Measurements from ENCODE around the gene PHF2.

PHF2 gene

GRCh38 chr9:93673839-93674334 is 97.5 kb downstream of the PHF2 start:
- WGBS (ENCODE audit: extremely low coverage, insufficient coverage, insufficient read length) = no CpG with 5 or more reads among the region's 13 CpGs
- no peaks in the 10 kb centered on the region for H3K27me3 ChIP-seq (ENCODE audit: insufficient read depth, low read length)
- H3K23ac ChIP-seq (ENCODE audit: low read length) = no peak overlapping the region

DNA sequence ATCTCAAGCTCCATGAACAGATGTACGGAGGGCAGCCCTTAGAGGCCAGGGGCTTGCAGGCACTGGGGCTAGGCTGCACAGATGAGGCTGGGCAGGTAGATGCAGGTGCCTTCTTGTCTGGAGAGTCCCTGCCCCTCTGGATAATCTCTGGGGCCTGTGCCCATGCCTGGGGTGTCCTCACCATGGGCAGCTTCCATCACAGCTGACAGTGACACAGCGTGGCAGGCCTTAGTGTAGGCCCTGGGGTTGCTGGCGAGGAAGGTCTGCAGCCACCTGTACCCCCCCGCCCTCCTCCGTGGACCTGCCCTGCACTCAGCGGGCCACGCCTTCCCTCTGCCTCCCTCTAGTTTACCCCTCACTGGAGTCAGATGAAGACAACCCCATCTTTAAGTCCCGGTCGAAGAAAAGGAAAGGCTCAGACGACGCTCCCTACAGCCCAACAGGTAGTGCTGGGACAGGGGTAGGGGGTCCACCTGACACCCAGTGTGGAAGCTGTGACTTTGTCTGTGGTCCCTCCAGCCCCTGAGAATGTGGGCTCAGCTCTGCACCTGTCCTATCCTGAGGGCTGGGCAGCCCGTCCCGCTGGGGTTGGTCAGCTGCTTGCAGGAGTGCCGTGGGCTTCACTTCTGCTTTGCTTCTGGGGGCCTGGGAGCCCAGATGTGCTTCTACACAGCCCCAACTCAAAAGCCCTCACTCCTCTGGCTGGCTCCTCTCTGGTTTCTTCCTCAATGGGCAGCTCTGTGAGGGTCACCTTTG is 98.4 kb downstream of the PHF2 start:
- Histone ChIP-seq H4K12ac (ENCODE audit: low read depth, low read length) (no peak overlapping the region), H2AFZ (ENCODE audit: insufficient read depth, low read length, poor library complexity) (no peak overlapping the region), H2AK5ac (ENCODE audit: low read length) (no peak overlapping the region), H3K9ac (ENCODE audit: low read length) (no peak overlapping the region), H3K14ac (ENCODE audit: low read length) (no peak overlapping the region), H3K27me3 (ENCODE audit: insufficient read depth, low read length) (no peaks in the 10 kb centered on the region), H3K4ac (ENCODE audit: low read depth, low read length) (no peak overlapping the region), H3K18ac (ENCODE audit: low read length) (no peak overlapping the region), H4K8ac (ENCODE audit: low read depth, low read length) (no peak overlapping the region), H3K4me1 (ENCODE audit: control insufficient read depth in 1 of 2, insufficient read depth in 2 of 2, low read length in 2 of 2) (no peaks in the 10 kb centered on the region), H2BK5ac (ENCODE audit: low read depth, low read length, poor library complexity) (no peak overlapping the region), H3K9me3 (ENCODE audit: insufficient read depth, low read depth, low read length) (peaks cover 14% of the 10 kb centered on the region), H3K23ac (ENCODE audit: low read length) (no peak overlapping the region), H3K36me3 (ENCODE audit: control insufficient read depth in 1 of 2, insufficient read depth in 2 of 2, low read length in 2 of 2) (peaks cover 43 to 46% of the 10 kb centered on the region in 2 experiments), H3K79me1 (ENCODE audit: low read length) (no peaks in the 10 kb centered on the region), H3K4me2 (ENCODE audit: low read length) (no peak overlapping the region), H2BK12ac (ENCODE audit: low read length) (no peak overlapping the region), H3K4me3 (ENCODE audit: low read depth, low read length) (no peak overlapping the region), H3K79me2 (ENCODE audit: control insufficient read depth, insufficient read depth, low read length, poor library complexity) (no peaks in the 10 kb centered on the region), H3K27ac (ENCODE audit: low read depth, low read length) (no peak overlapping the region), H2BK120ac (ENCODE audit: insufficient read depth, low read length, poor library complexity) (no peak overlapping the region), H4K91ac (ENCODE audit: low read depth, low read length) (no peak overlapping the region)
- WGBS (ENCODE audit: extremely low coverage, insufficient coverage, insufficient read length) = no CpG with 5 or more reads among the region's 14 CpGs
- no peak for DNase-seq

More at GRCh38 chr9:93673839-93674334, 97.5 kb downstream of the PHF2 start:
- DNase-seq = no peak
- H3K27ac ChIP-seq (ENCODE audit: low read depth, low read length) = no peak overlapping the region
- no peak overlapping the region for H4K8ac ChIP-seq (ENCODE audit: low read depth, low read length)
- H3K79me2 ChIP-seq (ENCODE audit: control insufficient read depth, insufficient read depth, low read length, poor library complexity) = no peaks in the 10 kb centered on the region
- no peak overlapping the region for H3K4ac ChIP-seq (ENCODE audit: low read depth, low read length)
- H3K4me3 ChIP-seq (ENCODE audit: low read depth, low read length) = no peak overlapping the region
- no peak overlapping the region for H3K14ac ChIP-seq (ENCODE audit: low read length)
- H2BK12ac ChIP-seq (ENCODE audit: low read length) = no peak overlapping the region
- no peak overlapping the region for H3K4me2 ChIP-seq (ENCODE audit: low read length)
- no peaks in the 10 kb centered on the region for H3K79me1 ChIP-seq (ENCODE audit: low read length)
- H3K9me3 ChIP-seq (ENCODE audit: insufficient read depth, low read depth, low read length) = peaks cover 14% of the 10 kb centered on the region
- H4K91ac ChIP-seq (ENCODE audit: low read depth, low read length) = no peak overlapping the region
- no peak overlapping the region for H3K9ac ChIP-seq (ENCODE audit: low read length)
- peaks cover 40 to 44% of the 10 kb centered on the region in 2 experiments for H3K36me3 ChIP-seq (ENCODE audit: control insufficient read depth in 1 of 2, insufficient read depth in 2 of 2, low read length in 2 of 2)
- no peaks in the 10 kb centered on the region for H3K4me1 ChIP-seq (ENCODE audit: control insufficient read depth in 1 of 2, insufficient read depth in 2 of 2, low read length in 2 of 2)
- no peak overlapping the region for H2BK5ac ChIP-seq (ENCODE audit: low read depth, low read length, poor library complexity)
- H4K12ac ChIP-seq (ENCODE audit: low read depth, low read length) = no peak overlapping the region
- no peak overlapping the region for H3K18ac ChIP-seq (ENCODE audit: low read length)
- H2AK5ac ChIP-seq (ENCODE audit: low read length) = no peak overlapping the region
- no peak overlapping the region for H2BK120ac ChIP-seq (ENCODE audit: insufficient read depth, low read length, poor library complexity)
- H2AFZ ChIP-seq (ENCODE audit: insufficient read depth, low read length, poor library complexity) = no peak overlapping the region

GRCh38 chr9:93675336-93676150 is 99.2 kb downstream of the PHF2 start:
- Histone ChIP-seq H4K8ac (ENCODE audit: low read depth, low read length) (no peak overlapping the region), H3K27me3 (ENCODE audit: insufficient read depth, low read length) (no peaks in the 10 kb centered on the region), H4K91ac (ENCODE audit: low read depth, low read length) (no peak overlapping the region), H2BK12ac (ENCODE audit: low read length) (no peak overlapping the region), H3K18ac (ENCODE audit: low read length) (no peak overlapping the region), H3K4me2 (ENCODE audit: low read length) (no peak overlapping the region), H3K23ac (ENCODE audit: low read length) (no peak overlapping the region), H3K27ac (ENCODE audit: low read depth, low read length) (no peak overlapping the region), H3K79me1 (ENCODE audit: low read length) (no peaks in the 10 kb centered on the region), H2BK5ac (ENCODE audit: low read depth, low read length, poor library complexity) (no peak overlapping the region), H3K4me1 (ENCODE audit: control insufficient read depth in 1 of 2, insufficient read depth in 2 of 2, low read length in 2 of 2) (no peaks in the 10 kb centered on the region), H2BK120ac (ENCODE audit: insufficient read depth, low read length, poor library complexity) (no peak overlapping the region), H3K4me3 (ENCODE audit: low read depth, low read length) (no peak overlapping the region), H3K36me3 (ENCODE audit: control insufficient read depth in 1 of 2, insufficient read depth in 2 of 2, low read length in 2 of 2) (peaks cover 43 to 46% of the 10 kb centered on the region in 2 experiments), H3K14ac (ENCODE audit: low read length) (no peak overlapping the region), H3K9ac (ENCODE audit: low read length) (no peak overlapping the region), H2AK5ac (ENCODE audit: low read length) (no peak overlapping the region), H3K4ac (ENCODE audit: low read depth, low read length) (no peak overlapping the region), H2AFZ (ENCODE audit: insufficient read depth, low read length, poor library complexity) (no peak overlapping the region), H3K79me2 (ENCODE audit: control insufficient read depth, insufficient read depth, low read length, poor library complexity) (no peaks in the 10 kb centered on the region), H4K12ac (ENCODE audit: low read depth, low read length) (no peak overlapping the region), H3K9me3 (ENCODE audit: insufficient read depth, low read depth, low read length) (peaks cover 14% of the 10 kb centered on the region)
- WGBS (ENCODE audit: extremely low coverage, insufficient coverage, insufficient read length) = no CpG with 5 or more reads among the region's 16 CpGs
- DNase-seq = no peak

DNA sequence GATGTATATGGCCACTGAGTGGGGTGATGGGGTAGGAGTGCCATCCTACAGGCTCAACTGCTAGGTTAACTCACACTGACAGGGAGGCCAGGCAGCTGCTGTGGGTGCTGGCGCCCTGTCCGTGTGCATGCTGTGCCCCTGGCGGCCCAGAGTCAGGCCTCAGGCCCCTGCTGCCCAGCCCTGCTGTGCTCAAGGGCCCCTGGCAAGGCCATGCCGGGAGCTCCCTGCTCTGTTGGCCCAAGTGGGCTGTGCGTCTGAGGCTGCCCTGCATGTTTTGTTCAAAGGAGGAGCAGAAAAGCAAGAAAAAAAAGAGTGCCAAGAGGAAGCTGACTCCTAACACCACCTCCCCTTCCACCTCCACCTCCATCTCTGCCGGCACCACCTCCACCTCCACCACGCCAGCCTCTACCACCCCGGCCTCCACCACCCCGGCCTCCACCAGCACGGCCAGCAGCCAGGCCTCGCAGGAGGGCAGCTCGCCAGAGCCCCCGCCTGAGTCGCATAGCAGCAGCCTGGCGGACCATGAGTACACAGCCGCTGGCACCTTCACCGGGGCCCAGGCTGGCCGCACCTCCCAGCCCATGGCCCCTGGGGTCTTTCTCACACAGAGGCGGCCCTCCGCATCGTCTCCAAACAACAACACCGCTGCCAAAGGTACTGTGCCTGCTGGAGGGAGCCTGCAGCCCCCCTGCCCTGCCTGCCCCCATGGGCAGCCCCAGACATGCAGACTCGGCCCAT is 100.1 kb downstream of the PHF2 start:
- Histone ChIP-seq H3K4me2 (ENCODE audit: low read length) (no peak overlapping the region), H4K12ac (ENCODE audit: low read depth, low read length) (no peak overlapping the region), H3K9ac (ENCODE audit: low read length) (no peak overlapping the region), H3K27me3 (ENCODE audit: insufficient read depth, low read length) (no peaks in the 10 kb centered on the region), H3K23ac (ENCODE audit: low read length) (no peak overlapping the region), H3K18ac (ENCODE audit: low read length) (no peak overlapping the region), H3K4me1 (ENCODE audit: control insufficient read depth in 1 of 2, insufficient read depth in 2 of 2, low read length in 2 of 2) (no peaks in the 10 kb centered on the region), H2AK5ac (ENCODE audit: low read length) (no peak overlapping the region), H2AFZ (ENCODE audit: insufficient read depth, low read length, poor library complexity) (no peak overlapping the region), H2BK120ac (ENCODE audit: insufficient read depth, low read length, poor library complexity) (no peak overlapping the region), H3K36me3 (ENCODE audit: control insufficient read depth in 1 of 2, insufficient read depth in 2 of 2, low read length in 2 of 2) (peaks cover 43 to 46% of the 10 kb centered on the region in 2 experiments), H4K8ac (ENCODE audit: low read depth, low read length) (no peak overlapping the region), H3K79me1 (ENCODE audit: low read length) (no peaks in the 10 kb centered on the region), H3K4me3 (ENCODE audit: low read depth, low read length) (no peak overlapping the region), H2BK12ac (ENCODE audit: low read length) (no peak overlapping the region), H2BK5ac (ENCODE audit: low read depth, low read length, poor library complexity) (no peak overlapping the region), H3K14ac (ENCODE audit: low read length) (no peak overlapping the region), H4K91ac (ENCODE audit: low read depth, low read length) (no peak overlapping the region), H3K79me2 (ENCODE audit: control insufficient read depth, insufficient read depth, low read length, poor library complexity) (no peaks in the 10 kb centered on the region), H3K4ac (ENCODE audit: low read depth, low read length) (no peak overlapping the region), H3K9me3 (ENCODE audit: insufficient read depth, low read depth, low read length) (peaks cover 9% of the 10 kb centered on the region), H3K27ac (ENCODE audit: low read depth, low read length) (no peak overlapping the region)
- DNase-seq = no peak
- no CpG with 5 or more reads among the region's 23 CpGs for WGBS (ENCODE audit: extremely low coverage, insufficient coverage, insufficient read length)
